NCI-H146 (cell line): ENCODE results near the gene KIFC1.

ENCODE experiments used
- DNase-seq: peaks from one replicate; lab custom pipeline; 2025; lab: John Stamatoyannopoulos, UW

The KIFC1 gene

DNA sequence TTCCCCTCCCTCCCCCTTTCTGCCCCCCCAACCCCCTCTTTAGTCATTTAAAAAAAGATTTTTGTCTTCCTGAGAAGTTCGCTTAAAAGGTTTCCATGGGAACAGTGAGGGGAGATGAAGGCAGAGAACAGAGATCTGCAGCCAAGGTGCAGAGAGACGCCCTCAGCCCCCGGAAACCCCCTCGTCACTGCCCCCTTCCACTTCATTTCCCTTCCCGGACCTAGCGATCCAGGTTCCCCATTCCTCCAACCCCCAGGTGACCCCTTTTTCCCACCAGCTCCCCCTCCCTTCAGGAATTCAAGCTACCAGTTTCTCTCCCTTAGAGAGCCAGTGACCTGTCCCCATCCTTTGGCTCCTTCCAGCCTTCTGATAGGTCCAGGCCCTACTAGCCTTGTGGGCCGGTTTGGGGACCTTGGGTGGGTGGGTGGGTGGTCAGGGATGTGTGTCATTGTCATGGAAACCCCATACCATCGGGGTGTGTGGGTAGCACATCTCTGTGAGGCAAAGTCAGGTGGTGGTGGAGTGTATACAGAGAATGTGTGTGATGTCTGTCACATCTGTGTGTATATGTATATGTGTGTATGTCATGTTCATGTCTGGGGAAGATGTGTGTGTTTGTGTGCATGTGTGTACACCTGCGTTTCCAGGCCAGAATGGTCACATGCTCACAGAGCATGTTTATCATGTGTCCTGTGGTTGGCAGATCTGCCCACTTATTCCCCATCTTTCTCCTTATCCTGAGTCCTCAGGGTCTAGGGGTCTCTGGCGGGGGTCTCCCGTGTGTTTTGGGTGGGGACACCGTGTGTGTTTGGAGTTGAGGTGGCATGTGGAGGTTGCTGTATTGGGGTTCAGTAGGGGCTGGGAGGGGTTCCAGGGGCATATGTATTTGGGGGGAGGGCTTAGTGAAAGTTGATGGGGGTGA, 35.2 kb downstream of the KIFC1 start:
- DNase-seq = no peak

DNA sequence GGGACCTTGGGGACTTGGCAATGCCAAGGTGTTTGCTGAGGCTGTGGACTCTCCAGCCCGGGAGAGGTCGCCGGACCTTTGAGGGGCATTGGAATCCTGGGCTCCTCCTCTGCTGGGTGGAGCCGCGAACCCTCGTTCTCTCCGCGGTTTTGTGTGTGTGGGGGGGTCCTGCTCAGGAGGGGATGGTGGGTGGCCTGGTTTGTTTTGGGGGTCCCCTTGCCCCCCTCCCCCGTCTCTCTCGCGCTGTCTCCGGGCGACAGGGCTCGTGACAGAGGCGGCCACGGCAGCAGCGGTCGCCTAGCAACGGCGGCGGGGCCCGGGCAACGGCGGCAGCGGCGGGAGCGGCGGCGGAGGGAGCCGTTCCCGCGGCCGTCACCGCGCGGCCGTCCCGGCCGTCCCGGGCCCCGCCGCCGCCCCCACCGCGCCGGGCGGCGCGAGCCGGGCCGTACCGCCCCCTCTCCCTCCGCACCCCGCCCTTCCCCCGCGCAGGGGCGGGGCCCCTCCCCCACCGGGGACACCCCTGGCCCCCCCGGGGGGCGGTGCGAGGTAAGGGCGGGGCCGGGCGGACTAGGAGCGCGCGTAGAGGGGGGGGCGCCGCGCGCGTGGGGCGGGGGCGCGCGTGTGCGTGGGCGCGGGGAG, 36.1 kb downstream of the KIFC1 start:
- peak; percentile 29 for DNase-seq

DNA sequence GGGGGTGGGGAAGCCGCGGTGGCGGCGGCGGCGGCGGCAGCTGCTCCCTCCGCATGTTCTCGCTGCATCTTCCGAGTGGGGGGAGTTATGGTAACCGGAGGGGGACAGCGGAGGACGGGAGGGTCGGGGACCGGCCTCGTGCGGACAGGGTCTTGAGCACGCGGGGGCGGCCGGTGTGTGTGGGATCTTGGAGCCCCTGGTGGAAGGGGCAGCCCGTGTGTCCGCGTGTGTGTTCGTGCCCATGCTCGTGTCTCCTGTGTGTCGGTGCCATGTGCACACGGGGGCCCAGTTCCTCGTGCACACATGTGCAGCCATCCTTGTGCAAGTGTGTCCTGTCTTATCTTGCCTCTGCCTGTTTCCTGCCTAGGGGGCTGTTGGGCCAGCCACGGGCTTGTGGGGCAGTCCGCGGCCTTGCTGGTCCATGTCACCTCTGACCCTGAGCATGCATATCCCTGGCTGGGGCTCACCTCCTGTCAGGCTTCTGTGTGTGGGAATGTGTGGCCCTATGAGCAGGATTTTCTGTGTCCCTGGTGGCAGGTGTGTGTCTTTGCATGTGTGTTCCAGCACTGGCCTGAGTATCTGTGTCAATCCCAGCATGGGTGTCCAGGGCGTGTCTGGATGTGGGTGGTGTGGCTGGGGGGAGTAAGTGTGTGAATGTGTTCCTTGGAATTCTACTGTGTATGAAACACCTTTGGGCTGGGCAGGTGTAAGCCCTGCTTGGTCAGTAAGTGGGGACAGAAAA, 36.8 kb downstream of the KIFC1 start:
- peak; percentile 58 for DNase-seq

DNA sequence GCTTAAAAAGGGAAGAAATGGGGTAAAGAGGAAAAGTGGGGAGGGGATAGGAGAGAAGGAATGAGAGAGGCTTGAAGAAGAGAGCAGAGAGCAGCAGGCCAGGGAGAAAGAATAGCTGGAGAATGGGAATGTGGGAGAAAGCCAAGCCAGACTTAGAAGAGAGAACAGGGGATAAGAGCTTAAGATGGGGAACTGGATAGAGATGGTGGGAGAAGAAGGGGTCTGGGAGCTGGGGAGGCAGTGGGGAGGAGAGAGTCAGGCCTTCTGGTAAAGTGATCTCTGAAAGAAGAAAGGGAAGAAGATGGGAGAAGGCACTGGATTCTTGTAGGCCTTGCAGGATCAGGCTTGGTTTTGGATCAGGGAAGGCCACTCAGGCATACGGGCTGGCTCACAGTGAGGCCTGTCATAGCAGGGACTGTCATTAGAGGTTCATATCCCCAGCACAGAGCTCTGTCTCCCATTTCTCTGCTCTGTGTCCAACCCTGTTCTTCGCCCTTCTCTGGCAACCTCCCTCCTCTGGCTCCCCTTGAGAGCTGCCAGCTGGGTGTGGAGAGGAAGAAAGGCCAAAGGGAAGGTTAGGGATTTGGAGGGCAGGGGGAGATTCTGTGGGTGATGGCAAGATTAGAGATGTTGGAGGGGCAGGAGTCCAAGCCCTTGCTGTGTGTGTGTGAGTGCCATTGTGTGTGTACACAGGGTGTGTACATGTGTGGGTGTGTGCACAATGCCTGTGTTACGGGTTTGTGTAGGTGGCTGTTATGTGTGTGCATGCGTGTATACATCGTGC, 37.5 kb downstream of the KIFC1 start:
- no peak for DNase-seq

DNA sequence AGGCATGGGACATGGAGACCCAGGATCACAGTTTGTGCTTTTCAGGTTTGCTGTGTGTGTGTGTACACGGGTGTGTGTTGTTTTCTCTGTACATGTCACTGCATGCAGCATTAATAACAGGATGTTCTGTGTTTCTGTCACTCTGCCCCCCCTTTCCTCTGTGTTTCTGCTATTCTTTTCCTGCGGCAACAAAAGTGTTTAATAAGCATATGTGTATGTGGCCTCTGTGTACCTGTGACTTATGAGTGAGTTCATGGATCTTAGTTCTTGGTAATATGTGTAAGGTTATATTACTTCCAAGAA, 38.1 kb downstream of the KIFC1 start:
- DNase-seq = no peak

DNA sequence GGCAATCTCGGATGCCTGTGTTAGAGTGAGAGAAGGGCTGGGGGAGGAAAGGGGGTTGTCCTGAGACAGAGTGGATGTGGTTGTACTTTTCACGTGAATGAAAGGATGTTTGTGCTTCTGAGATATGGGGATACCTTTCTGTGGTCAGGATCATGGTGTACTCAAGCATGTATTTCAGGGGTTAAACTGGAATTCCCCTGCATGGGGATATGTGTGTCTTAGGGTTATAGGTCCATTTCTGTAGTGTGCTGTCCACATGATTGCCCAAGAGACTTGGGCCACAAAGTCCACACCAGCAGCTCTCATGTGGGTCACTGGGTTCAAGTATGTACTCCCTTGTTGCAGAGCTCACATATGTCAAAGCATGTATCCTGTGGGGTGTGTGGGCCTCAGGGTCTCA, 38.7 kb downstream of the KIFC1 start:
- DNase-seq = no peak

DNA sequence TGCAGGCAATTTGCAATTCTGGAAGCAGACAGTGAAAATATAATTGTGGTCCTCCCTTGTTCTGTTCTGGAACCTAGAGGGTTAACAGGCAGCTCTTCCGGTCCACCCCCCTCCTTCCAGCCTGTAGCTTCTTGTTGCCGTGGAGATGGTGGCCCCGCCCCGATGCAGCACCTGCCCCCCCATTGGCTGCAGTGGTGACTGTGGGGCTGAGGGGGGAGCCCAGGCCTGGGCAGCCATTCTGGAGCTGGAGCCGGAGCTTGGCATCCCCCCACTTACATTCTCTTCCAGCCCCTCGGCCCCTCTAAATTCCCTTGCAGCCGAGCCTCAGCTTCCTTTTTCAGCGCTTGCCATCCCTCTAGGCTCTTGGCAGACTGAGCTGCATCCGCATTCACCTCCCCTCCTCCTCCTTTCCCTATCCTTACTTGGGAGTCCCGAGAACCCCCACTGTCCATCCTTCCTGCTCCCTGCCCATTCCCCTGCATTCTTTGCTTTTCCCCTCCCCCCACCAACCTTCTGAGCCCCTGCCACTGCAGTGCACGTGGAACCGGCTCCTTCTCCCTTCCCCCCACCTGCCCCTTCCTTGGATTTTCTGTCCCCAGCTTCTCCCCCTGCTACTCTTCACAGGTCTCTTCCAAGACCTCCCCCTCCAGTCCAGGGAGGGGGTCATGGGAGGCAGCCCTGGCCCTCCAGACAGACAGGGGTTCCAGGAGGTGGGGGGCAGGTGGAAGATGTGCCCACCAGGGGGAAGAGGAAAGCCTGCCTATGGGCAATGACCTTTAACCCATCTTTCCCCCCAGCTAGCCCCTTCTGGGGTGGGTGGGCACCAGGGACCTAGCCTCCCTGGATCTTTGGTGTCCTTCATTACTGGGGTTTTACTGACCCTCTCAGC, 39.6 kb downstream of the KIFC1 start:
- peak; percentile 27 for DNase-seq

DNA sequence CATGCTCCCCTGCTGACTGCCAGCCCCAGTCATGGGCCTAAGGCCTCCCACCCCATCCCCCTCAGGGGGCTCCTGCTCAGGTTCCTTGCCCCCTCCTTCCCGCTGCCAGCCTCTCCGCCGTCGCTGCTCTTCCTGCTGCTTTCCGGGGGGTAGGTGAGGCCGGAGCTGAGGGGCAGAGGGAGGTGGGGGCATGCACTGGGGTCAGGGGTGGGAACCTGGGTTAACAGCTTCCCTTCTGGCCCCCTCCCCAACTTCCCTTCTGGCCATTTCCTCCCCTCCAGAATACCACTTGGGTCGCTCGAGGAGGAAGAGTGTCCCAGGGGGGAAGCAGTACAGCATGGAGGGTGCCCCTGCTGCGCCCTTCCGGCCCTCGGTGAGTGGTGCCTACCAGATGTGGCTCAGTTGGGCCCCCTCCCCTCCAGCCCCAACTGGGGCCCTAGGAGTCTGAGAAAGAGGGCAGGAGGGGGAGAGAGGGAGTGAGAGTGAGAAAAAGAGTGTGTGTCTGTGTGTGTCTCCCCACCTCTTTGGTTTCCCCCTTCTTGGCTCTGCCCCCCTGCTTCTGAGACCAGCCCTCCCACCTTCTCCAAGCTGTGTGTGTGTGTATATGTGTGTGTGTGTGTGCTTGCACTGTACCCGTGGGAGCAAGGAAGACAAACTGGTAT, 40.4 kb downstream of the KIFC1 start:
- no peak for DNase-seq

DNA sequence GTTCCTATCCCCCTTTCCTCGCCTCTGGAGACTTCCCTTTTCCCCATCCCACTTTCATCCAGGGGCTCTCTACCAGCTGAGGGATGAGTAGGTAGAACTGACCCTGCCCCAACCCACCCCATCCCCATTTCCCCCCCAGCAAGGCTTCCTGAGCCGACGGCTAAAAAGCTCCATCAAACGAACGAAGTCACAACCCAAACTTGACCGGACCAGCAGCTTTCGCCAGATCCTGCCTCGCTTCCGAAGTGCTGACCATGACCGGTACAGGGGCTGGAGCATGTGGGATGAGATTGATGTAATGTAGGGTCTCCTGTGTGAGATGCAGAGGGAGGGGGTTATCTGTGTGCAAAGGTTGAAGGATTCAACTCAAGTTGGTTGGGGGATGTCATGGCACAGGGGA, 40.9 kb downstream of the KIFC1 start:
- DNase-seq = no peak

DNA sequence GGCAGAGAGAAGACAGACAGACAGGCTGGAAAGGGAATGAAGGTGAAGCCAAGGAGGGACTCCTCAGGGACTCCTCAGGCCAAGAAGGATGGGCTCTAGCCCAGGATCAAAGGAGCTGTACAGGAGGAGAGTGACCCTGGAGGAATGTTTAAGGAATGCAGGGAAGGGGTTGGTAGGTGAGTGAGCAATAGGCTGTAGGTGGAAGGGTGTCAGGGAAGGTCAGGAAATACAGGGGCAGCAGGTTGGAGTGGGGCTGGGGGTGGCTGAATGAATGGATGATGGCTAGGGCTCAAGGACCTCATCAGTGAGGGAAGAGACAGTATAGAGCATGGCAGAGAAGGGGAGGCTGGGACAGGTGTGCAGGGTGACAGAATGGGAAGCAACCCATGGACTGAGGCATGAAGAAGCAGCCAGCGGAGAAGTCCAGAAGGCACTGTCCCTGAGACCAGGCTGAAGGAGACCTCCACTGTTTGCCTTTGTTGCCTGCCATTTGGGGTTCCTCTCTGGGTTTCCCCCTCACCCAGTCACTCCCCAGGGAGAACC, 41.4 kb downstream of the KIFC1 start:
- DNase-seq = no peak

DNA sequence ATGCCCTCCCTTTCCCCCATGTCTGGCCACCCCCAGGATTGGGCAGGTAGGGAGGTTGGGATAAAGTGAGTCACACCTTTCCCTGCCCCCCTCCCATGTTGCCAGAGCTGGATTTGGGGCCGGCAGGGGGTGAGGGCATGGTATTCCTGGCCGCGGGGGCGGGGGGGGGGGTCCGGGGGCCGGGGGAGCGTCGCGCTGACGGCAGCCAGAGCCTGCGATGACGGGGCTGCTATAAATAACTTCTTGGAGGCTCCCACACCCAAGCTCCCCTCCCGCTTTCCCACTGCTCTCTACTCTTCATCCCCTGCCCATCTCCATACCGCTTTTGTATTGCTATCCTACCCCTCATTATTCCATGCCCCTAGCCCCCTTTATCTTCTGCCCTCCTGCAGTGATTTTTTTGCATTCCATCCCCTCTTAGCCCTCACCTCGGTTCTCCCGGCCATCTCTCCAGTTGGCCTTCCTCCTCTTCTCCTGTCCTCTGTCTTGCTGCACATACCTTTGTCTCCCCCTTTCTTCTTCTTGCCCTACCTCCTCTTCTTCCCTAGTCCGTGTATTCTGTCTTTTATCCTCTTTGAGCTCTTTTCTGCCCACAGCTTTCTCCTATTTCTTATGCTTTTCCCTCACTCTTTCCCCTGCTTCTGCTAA, 42.0 kb downstream of the KIFC1 start:
- no peak for DNase-seq

DNA sequence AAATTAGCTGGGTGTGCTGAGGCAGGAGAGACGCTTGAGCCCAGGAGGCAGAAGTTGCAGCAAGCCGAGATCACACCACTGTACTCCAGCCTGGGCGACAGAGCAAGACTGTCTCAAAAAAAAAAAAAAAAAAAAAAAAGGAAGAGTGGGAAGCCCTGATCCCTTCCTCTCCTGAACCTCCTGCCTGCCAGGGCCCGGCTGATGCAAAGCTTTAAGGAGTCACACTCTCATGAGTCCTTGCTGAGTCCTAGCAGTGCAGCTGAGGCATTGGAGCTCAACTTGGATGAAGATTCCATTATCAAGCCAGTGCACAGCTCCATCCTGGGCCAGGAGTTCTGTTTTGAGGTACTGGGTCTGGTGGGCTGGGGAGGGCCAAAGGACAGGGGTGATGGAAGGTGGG, 43.3 kb downstream of the KIFC1 start:
- no peak for DNase-seq

DNA sequence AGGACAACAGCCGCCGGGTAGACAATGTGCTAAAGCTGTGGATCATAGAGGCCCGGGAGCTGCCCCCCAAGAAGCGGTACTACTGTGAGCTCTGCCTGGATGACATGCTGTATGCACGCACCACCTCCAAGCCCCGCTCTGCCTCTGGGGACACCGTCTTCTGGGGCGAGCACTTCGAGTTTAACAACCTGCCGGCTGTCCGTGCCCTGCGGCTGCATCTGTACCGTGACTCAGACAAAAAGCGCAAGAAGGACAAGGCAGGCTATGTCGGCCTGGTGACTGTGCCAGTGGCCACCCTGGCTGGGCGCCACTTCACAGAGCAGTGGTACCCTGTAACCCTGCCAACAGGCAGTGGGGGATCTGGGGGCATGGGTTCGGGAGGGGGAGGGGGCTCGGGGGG, 46.0 kb downstream of the KIFC1 start:
- DNase-seq = no peak

DNA sequence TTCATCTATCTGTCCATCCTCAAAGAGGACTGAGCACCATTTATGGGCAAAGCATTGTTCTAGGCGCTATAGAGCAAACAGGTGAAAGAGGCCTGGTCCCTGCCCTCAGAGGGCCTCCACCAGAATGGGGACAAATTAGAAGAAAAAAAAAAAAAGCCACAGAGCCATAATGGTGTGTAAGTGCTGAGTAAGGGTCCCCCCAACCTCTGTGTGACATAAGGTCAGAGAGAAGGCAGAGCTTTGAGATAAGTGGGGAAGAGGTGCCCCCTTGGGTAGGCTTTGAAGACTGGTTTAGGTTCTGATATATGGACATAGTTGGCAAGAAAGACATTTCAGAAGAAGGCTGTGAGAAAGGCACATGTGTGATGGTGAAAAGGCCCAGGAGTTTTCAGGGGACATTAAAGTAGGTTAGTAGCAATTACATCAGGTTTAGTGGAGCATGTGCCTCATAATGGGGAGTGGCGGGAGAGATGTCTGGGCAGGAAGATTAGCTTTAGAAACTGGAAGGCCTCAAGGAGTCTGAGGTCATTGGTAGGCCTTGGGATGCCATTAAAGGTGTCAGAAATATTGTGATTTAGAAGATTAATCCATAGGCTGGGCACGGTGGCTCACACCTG, 47.5 kb downstream of the KIFC1 start:
- DNase-seq = no peak

DNA sequence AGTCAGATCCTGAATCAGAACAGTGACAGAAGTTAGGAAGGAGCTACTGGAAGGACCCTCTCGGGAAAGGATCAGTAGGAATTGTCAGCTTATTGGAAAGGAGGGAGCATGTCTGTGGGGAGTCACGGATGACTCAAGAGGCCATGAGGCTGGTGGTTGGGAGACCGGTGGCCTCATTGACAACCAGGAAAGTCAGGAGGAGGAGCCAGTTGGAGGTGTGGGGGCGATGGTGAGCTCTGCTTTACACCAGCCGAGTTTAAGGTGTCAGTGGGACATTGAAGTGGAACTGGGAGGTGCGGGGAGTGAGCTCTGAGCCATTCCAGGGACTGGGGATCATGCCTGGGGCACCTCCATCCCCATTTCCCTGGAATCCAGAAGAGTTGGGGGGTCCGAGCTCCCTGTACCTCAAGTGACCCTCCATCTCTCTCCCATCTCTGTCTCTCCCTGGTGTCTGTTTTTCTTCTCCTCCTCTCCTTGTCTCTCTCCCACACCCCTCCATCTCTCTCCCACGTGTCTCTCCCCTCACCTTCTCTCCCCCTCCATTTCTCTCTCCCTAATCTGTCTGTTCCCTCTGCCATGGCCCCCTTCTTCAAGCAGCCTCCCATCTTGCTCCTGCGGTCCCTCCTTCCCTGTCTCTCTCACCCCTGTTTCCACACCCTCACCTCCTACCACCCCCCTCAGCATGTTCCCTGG, 48.5 kb downstream of the KIFC1 start:
- no peak for DNase-seq

DNA sequence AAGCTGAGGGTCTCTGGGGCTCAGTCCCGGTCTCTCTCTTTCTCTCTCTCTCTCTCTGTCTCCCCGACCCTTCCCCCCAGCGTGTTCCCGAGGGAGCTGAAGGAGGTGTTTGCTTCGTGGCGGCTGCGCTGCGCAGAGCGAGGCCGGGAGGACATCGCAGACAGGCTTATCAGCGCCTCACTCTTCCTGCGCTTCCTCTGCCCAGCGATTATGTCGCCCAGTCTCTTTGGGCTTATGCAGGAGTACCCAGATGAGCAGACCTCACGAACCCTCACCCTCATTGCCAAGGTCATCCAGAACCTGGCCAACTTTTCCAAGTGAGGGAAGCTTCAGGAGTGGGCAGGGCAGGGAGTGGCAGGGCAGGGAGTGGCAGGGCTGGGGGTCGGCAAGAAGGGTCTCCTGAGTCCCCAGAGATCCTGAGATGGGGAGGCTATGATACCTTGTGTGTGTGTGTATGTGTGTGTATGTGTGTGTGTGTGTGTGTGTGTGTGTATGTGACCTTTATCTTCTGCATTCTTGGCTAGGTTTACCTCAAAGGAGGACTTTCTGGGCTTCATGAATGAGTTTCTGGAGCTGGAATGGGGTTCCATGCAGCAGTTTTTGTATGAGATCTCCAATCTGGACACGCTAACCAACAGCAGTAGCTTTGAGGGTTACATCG, 49.2 kb downstream of the KIFC1 start:
- no peak for DNase-seq

DNA sequence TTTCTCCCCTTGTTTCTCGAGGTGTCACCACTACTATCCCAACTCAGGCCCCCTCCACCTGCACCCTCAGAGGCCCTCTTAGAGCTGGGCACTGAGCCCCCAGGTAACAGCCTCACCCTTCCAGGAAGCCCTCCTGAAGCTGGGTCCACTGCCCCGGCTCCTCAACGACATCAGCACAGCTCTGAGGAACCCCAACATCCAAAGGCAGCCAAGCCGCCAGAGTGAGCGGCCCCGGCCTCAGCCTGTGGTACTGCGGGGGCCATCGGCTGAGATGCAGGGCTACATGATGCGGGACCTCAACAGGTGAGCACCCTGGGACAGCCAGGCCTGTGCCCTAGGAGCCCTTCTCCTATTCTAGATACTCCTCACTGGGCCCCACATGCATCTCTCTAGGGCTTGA, 49.8 kb downstream of the KIFC1 start:
- no peak for DNase-seq

DNA sequence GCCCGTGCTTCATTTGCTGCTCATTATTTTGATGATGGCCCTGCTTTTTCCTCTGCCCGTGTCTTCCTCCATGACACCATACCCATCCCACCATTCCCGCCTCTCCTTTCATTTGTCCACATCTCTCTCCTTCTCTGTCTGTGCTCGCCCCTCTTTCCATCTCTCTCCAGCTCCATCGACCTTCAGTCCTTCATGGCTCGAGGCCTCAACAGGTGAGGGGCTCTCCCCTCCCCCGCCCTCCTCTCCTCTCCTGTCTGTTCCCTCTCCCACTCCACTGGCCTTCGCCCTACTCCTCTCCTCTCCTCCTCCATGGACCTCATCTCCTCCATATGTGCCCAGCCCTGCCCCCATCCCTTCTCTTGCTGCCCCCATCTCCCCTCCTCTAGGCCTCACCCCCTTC, 50.7 kb downstream of the KIFC1 start:
- no peak for DNase-seq
